ENCODE data around the gene NALCN.

- TF ChIP-seq ZNF274 (IDR thresholded peaks at IDR 0.05; ENCODE audit: low read depth, low read length) (no peak), YY1 (IDR thresholded peaks at IDR 0.05; ENCODE audit: insufficient read depth, insufficient read length) (no peak)
Measured at GRCh38 chr13:101423872-101424271, 7.6 kb upstream of the NALCN start.
